Endodermal cell (in vitro differentiated cells): ENCODE results near the gene REEP6. TPM values are rescaled to one million over a fixed set of nuclear protein-coding genes. Genes with fewer than 3 reads are reported as not detected.
"Not testable (repeated sequence)": the region's sequence is repeated elsewhere in the genome, so short reads cannot be mapped to it uniquely, and the experiment has no call there.

Source experiments
- DNase-seq: peaks from one replicate; pipeline ENCODE4 v3.0.0-alpha.2; 2017
- H3K27ac ChIP-seq: 2 replicates; pipeline ENCODE4 v1.5.1; 2013; ENCODE audit warnings: mild to moderate bottlenecking, low read depth, low read length, moderate library complexity
- H3K27me3 ChIP-seq: 2 replicates; pipeline ENCODE4 v1.6.1; 2013; ENCODE audit warnings: mild to moderate bottlenecking, low read length, moderate library complexity; ENCODE audit not compliant: insufficient read depth, control insufficient read depth, poor library complexity, severe bottlenecking
- H3K36me3 ChIP-seq: 2 replicates; pipeline ENCODE4 v1.7.0; 2013; ENCODE audit warnings: mild to moderate bottlenecking, low read length, moderate library complexity; ENCODE audit not compliant: control insufficient read depth, insufficient read depth
- H3K4me1 ChIP-seq: one replicate; pipeline ENCODE4 v1.7.0; 2013; ENCODE audit warnings: low read length; ENCODE audit not compliant: control insufficient read depth, insufficient read depth
- H3K4me3 ChIP-seq: 2 replicates; pipeline ENCODE4 v1.5.1; 2013; ENCODE audit warnings: mild to moderate bottlenecking, low read length, moderate library complexity
- H3K9ac ChIP-seq: 2 replicates; pipeline ENCODE4 v1.6.1; 2013; ENCODE audit warnings: mild to moderate bottlenecking, low read length, moderate library complexity; ENCODE audit not compliant: poor library complexity, severe bottlenecking; ENCODE audit errors: extremely low read depth
- H3K9me3 ChIP-seq: 2 replicates; pipeline ENCODE4 v1.6.1; 2013; ENCODE audit warnings: mild to moderate bottlenecking, low read length, moderate library complexity; ENCODE audit not compliant: control insufficient read depth
- H3K27ac Mint-ChIP-seq: 2 replicates; pipeline ENCODE4 v1.8.0; 2020; ENCODE audit warnings: mixed read lengths
- H3K27me3 Mint-ChIP-seq: 2 replicates; pipeline ENCODE4 v1.8.0; 2021; ENCODE audit warnings: mild to moderate bottlenecking, mixed read lengths; ENCODE audit not compliant: insufficient read depth
- H3K36me3 Mint-ChIP-seq: 2 replicates; pipeline ENCODE4 v1.8.0; 2020; ENCODE audit warnings: low read depth, mixed read lengths
- H3K4me1 Mint-ChIP-seq: 2 replicates; pipeline ENCODE4 v1.8.0; 2020; ENCODE audit warnings: mixed read lengths
- H3K4me3 Mint-ChIP-seq: 2 replicates; pipeline ENCODE4 v1.8.0; 2020; ENCODE audit warnings: mild to moderate bottlenecking, moderate library complexity, mixed read lengths
- H3K9me3 Mint-ChIP-seq: 2 replicates; pipeline ENCODE4 v1.8.0; 2020; ENCODE audit warnings: mild to moderate bottlenecking, mixed read lengths
- WGBS, 2 experiments: methylation state at CpG; one replicate each; pipeline versions ENCODE4 v1.1.5 to v1.1.7; 2013; ENCODE audit warnings: missing lambda C conversion rate in 2 of 2, mixed read lengths in 1 of 2; ENCODE audit not compliant: insufficient coverage in 1 of 2, insufficient read length in 1 of 2; 5-methylcytosine and 5-hydroxymethylcytosine counted together
- total RNA-seq, 2 donors: library from RNA; stranded (reverse); fragmentation: NEBNext Ultra II Directional in 1 of 2; extraction: Animal tissue kit (Norgen Biotek cat#: 25700) in 1 of 2; gene quantifications; 2 replicates in 1 of 2; 3 replicates in 1 of 2; pipeline ENCODE4 v1.2.1, GENCODE V29; 2021
- TF ChIP-seq, protein P1 (sequence below): fragments of 200-600 bp; sonication (generic); conservative IDR thresholded peaks from 2 replicates; pipeline ENCODE4 v1.5.0; 2021; ENCODE audit warnings: antibody characterized with exemption, mild to moderate bottlenecking

The REEP6 gene
- total RNA-seq, 2 donors from 2014 or later: 24.7 to 49.4 TPM

DNA sequence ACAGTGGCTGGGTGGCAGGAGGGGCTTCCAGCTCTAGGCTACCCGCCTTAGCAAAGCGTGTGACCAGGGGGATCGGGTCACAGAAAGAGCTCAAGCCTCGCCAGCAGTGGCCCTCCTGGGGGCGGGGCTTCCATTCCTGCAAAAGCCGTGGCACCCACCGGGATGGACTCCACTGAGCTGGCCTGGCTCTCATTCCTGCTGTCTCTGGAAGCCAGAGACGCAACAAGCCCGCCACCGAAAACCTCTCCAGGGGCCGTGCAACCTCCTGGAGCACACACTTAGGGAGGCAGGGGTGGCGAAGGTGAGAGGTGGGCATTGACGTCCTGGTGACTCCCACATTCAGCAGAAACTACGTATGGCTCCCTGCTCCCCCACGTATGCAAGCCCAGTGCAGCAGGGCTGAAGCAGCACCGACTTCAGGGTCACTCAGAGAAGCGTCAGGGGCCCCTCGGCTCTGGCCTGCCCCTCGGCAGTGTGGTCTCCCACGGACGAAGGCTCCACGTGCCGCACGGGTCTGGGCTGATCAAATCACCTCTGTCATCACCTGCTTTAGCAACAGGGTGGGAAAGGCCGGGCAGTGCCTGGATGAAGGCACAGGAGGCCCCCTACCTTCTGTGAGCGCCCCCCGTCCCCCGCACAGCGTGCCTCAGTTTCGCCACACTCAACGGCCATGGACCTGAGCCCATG is 15.1 kb upstream of the REEP6 start:
- DNase-seq: no peak
- no peak overlapping the region for H3K4me3 ChIP-seq
- Mint-ChIP-seq H3K4me3 (no peak overlapping the region), H3K9me3 (no peaks in the 10 kb centered on the region), H3K36me3 (peaks cover 5% of the 10 kb centered on the region), H3K4me1 (no peaks in the 10 kb centered on the region), H3K27ac (no peak overlapping the region), H3K27me3 (peaks cover 26% of the 10 kb centered on the region)
- no peak overlapping the region for H3K27ac ChIP-seq
- H3K4me1 ChIP-seq: peaks cover 2% of the 10 kb centered on the region
- H3K9ac ChIP-seq: no peak overlapping the region
- H3K36me3 ChIP-seq: peaks cover 21% of the 10 kb centered on the region
- no peaks in the 10 kb centered on the region for H3K9me3 ChIP-seq
- TF ChIP-seq, protein P1, sequence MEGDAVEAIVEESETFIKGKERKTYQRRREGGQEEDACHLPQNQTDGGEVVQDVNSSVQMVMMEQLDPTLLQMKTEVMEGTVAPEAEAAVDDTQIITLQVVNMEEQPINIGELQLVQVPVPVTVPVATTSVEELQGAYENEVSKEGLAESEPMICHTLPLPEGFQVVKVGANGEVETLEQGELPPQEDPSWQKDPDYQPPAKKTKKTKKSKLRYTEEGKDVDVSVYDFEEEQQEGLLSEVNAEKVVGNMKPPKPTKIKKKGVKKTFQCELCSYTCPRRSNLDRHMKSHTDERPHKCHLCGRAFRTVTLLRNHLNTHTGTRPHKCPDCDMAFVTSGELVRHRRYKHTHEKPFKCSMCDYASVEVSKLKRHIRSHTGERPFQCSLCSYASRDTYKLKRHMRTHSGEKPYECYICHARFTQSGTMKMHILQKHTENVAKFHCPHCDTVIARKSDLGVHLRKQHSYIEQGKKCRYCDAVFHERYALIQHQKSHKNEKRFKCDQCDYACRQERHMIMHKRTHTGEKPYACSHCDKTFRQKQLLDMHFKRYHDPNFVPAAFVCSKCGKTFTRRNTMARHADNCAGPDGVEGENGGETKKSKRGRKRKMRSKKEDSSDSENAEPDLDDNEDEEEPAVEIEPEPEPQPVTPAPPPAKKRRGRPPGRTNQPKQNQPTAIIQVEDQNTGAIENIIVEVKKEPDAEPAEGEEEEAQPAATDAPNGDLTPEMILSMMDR: no peak
- peaks cover 25% of the 10 kb centered on the region for H3K27me3 ChIP-seq
- 91 to 96% methylated on average over 20 to 31 of the region's 31 CpGs for WGBS, 2 experiments

DNA sequence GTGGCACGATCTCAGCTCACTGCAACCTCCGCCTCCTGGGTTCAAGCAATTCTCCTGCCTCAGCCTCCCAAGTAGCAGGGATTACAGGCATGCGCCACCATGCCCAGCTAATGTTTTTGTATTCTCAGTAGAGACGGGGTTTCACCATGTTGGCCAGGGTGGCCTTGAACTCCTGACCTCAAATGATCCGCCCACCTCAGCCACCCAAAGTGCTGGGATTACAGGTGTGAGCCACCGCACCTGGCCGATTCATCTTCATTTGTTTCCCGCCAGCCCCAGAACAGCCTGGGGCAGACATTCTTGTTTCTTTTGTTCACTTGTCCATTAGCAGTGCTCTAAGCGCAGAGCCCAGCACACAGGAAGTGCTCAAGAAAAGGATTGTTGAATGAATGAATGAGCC is 13.9 kb upstream of the REEP6 start:
- not testable (repeated sequence) for H3K27ac Mint-ChIP-seq, H3K4me1 ChIP-seq, H3K9me3 Mint-ChIP-seq, H3K4me1 Mint-ChIP-seq, DNase-seq, H3K9me3 ChIP-seq, H3K27ac ChIP-seq, H3K4me3 ChIP-seq, H3K36me3 Mint-ChIP-seq, H3K9ac ChIP-seq
- Mint-ChIP-seq H3K4me3 (peak overlapping the region; percentile 90), H3K27me3 (peaks cover 15% of the 10 kb centered on the region)
- Histone ChIP-seq H3K36me3 (peaks cover 21% of the 10 kb centered on the region), H3K27me3 (peaks cover 13% of the 10 kb centered on the region)
- 94 to 97% methylated on average over 6 to 9 of the region's 9 CpGs for WGBS, 2 experiments

DNA sequence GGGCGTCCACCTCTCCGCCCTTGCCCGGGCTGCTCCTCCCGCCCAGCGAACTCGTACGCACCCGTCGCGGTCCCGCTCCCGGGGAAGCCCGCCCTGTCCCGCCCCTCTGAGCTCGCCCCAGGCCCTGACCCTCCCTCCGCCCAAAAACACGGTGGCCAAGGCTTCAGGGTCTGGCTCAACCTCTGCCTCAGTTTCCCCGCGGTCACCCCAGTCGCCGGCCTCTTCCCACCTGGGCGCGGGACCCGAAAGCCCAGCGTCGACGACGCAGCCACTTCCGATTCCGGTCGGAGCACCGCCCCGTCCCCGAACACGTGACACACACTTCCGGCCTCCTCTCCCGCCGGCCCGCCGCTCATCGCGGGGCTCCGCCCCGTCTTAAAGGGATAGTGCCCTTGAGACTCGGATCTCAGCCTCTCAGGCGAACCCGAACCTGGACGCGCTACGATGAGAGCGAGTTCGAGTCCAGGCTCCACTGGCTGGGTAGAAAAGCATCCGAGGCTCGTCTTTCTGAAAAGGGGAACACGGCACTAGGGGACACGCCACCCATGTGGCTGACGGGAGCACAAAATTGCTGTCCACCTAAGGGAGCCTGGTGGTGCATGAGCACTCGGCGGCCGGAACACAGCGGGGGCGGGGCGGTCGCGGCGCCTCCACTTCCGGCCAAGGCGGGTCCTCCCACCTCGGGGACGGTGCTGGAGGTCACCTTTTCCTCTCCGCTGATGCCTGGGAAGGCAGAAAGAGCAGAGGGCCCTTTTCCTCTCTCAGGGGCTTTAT is 11.9 kb upstream of the REEP6 start, which contains the start of gene C19orf25:
TSS of gene C19orf25 (minus strand) at position 282 of the 774 bp plus-strand sequence. CDS start 312 bp downstream, outside the sequence.
- Mint-ChIP-seq H3K4me3 (peak within 1 kb of the TSS; percentile 90), H3K36me3 (peaks cover 8% of the 10 kb centered on the region), H3K9me3 (no peaks in the 10 kb centered on the region), H3K27ac (peak within 1 kb of the TSS; percentile 97), H3K4me1 (no peaks in the 10 kb centered on the region), H3K27me3 (peaks cover 2% of the 10 kb centered on the region)
- peak within 1 kb of the TSS; percentile 71 for H3K27ac ChIP-seq
- H3K9me3 ChIP-seq: no peaks in the 10 kb centered on the region
- H3K27me3 ChIP-seq: no peaks in the 10 kb centered on the region
- 1 to 6% methylated on average over 42 to 71 of the region's 71 CpGs for WGBS, 2 experiments
- peak; percentile 97 for DNase-seq
- H3K4me1 ChIP-seq: no peaks in the 10 kb centered on the region
- TF ChIP-seq, protein P1: no peak
- H3K4me3 ChIP-seq: peak within 1 kb of the TSS; percentile 90
- peak within 1 kb of the TSS; percentile 67 for H3K9ac ChIP-seq
- peaks cover 21% of the 10 kb centered on the region for H3K36me3 ChIP-seq
